ENCODE results near the gene SRGAP1. TPM values are rescaled to one million over a fixed set of nuclear protein-coding genes. Genes with fewer than 3 reads are reported as not detected.

The SRGAP1 gene
- total and polyA plus RNA-seq, 2 of the 8 experiments (the other 6 are each of a cell fraction or from before 2014, with no cell fraction given) = 3.2 to 7.3 TPM

DNA sequence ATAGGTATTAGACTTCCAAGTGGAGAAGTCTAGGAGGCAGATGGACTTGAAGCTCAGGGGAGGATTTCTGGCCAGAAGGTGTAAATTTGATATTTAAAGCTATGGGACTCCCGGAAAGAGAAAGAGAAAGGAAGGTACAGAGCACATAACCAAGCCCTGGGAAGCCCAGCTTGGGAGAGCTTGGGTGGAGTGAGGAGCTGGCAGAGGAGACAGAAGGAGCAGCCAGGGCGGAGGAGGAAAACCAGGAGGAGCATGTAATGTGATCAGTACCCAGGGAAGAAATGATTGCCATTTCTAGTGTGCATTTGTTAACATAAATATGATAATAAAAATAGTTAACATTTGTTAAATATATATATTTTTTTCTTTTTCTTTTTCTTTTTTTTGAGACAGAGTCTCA, 310.2 kb downstream of the SRGAP1 start:
- H3K4me1 ChIP-seq (replicated peaks in 1 of 4; ENCODE audit: control insufficient read depth in 3 of 4, insufficient read depth in 4 of 4, low read length in 3 of 4) = no peaks in the 10 kb centered on the region; a peak in 1 of 7 replicates
- no peak overlapping the region for H2BK20ac ChIP-seq (ENCODE audit: low read length)
- no peak overlapping the region for H2BK5ac ChIP-seq (ENCODE audit: low read depth, low read length)
- no peak overlapping the region for H3K14ac ChIP-seq (ENCODE audit: insufficient read length)
- no peaks in the 10 kb centered on the region for H3K36me3 ChIP-seq (ENCODE audit: control insufficient read depth in 2 of 4, insufficient read depth in 4 of 4, low read length in 3 of 4)
- H2AFZ ChIP-seq (ENCODE audit: low read length) = no peak overlapping the region
- H3K56ac ChIP-seq (replicated peaks; ENCODE audit: insufficient read length, low read depth, low read length) = no peak overlapping the region
- no peak for FAIRE-seq
- no peak overlapping the region for H4K5ac ChIP-seq (ENCODE audit: insufficient read length, low read depth, low read length)
- WGBS, 2 experiments (ENCODE audit: extremely low coverage in 1 of 2, insufficient coverage in 1 of 2, insufficient read length in 1 of 2, insufficient replicate concordance in 2 of 2, low coverage in 1 of 2, low lambda C conversion rate in 2 of 2, missing lambda C conversion rate in 1 of 2) = 93% methylated on average over 2 of the region's 2 CpGs; no CpG with 5 or more reads in 1 of the 2 experiments
- H3K9ac ChIP-seq (replicated peaks in 1 of 4; ENCODE audit: extremely low read depth in 1 of 4, low read depth in 3 of 4, low read length in 3 of 4) = no peak overlapping the region
- ChIA-PET POLR2A (ENCODE audit: partially characterized antibody) (no interaction called here), CTCF (ENCODE audit: partially characterized antibody) (interaction anchor here (2.3 kb wide), 1 partner anchor 27 kb away, joined by 5 read pairs; no protein-coding TSS in a partner anchor)
- H4K91ac ChIP-seq (replicated peaks; ENCODE audit: insufficient read length, low read length) = no peak overlapping the region
- H4K20me1 ChIP-seq (replicated peaks in 1 of 2; ENCODE audit: control insufficient read depth in 1 of 2, insufficient read depth in 2 of 2, low read length in 2 of 2) = no peaks in the 10 kb centered on the region
- H3K4ac ChIP-seq (replicated peaks; ENCODE audit: insufficient read length, low read depth, low read length) = no peak overlapping the region
- no peak overlapping the region for H3K23ac ChIP-seq (ENCODE audit: insufficient read length)
- DNase-seq (ENCODE audit: low read depth in 1 of 2, low spot score in 2 of 2) = no peak
- no peaks in the 10 kb centered on the region for H3K9me3 ChIP-seq (ENCODE audit: insufficient read depth in 2 of 2, low read depth in 1 of 2, low read length in 1 of 2)
- no peaks in the 10 kb centered on the region for H3K27me3 ChIP-seq (replicated peaks in 1 of 4; ENCODE audit: control insufficient read depth in 3 of 4, extremely low read depth in 1 of 4, insufficient read depth in 3 of 4, low read length in 3 of 4)
- no peak overlapping the region for H4K8ac ChIP-seq (ENCODE audit: extremely low read depth, insufficient read depth, low read length)
- no peak overlapping the region for H2BK12ac ChIP-seq (ENCODE audit: low read depth, low read length)
- no peak overlapping the region for H2AK5ac ChIP-seq (ENCODE audit: low read depth, low read length)
- no peak overlapping the region for H3K4me3 ChIP-seq (ENCODE audit: extremely low read depth in 1 of 4, insufficient read depth in 2 of 4, low read depth in 3 of 4, low read length in 4 of 4)
- no peaks in the 10 kb centered on the region for H3K23me2 ChIP-seq (ENCODE audit: low read depth, low read length)
- no peak overlapping the region for H3K18ac ChIP-seq (ENCODE audit: extremely low read depth, low read length)
- no peak for TF ChIP-seq TEAD4 (IDR thresholded peaks at IDR 0.05; ENCODE audit: low read depth, low read length)
- no peak for TF ChIP-seq POLR2A (IDR thresholded peaks at IDR 0.05; ENCODE audit: control extremely low read depth in 1 of 2, low read depth in 2 of 2, low read length in 2 of 2)
- no peak for TF ChIP-seq HDAC6 (IDR thresholded peaks at IDR 0.05; ENCODE audit: low read depth, low read length)
- no peak for TF ChIP-seq GABPA (IDR thresholded peaks at IDR 0.05; ENCODE audit: borderline replicate concordance, insufficient read depth, low read length)
- TF ChIP-seq NRF1 (IDR thresholded peaks at IDR 0.05; ENCODE audit: low read depth, low read length) = no peak
- TF ChIP-seq SP4 (IDR thresholded peaks at IDR 0.05; ENCODE audit: low read length) = no peak
- TF ChIP-seq CHD1 (IDR thresholded peaks at IDR 0.05; ENCODE audit: low read depth, low read length) = no peak
- TF ChIP-seq SP1 (IDR thresholded peaks at IDR 0.05; ENCODE audit: low read depth, low read length) = no peak
- no peak for TF ChIP-seq RXRA (IDR thresholded peaks at IDR 0.05; ENCODE audit: insufficient read depth, low read depth, low read length)
- TF ChIP-seq SRF (IDR thresholded peaks at IDR 0.05; ENCODE audit: low read depth, low read length) = no peak
- TF ChIP-seq BRCA1 (IDR thresholded peaks at IDR 0.05; ENCODE audit: low read depth, low read length) = no peak
- no peak for TF ChIP-seq RFX5 (IDR thresholded peaks at IDR 0.05; ENCODE audit: borderline replicate concordance, low read depth, low read length)
- TF ChIP-seq, protein P1, sequence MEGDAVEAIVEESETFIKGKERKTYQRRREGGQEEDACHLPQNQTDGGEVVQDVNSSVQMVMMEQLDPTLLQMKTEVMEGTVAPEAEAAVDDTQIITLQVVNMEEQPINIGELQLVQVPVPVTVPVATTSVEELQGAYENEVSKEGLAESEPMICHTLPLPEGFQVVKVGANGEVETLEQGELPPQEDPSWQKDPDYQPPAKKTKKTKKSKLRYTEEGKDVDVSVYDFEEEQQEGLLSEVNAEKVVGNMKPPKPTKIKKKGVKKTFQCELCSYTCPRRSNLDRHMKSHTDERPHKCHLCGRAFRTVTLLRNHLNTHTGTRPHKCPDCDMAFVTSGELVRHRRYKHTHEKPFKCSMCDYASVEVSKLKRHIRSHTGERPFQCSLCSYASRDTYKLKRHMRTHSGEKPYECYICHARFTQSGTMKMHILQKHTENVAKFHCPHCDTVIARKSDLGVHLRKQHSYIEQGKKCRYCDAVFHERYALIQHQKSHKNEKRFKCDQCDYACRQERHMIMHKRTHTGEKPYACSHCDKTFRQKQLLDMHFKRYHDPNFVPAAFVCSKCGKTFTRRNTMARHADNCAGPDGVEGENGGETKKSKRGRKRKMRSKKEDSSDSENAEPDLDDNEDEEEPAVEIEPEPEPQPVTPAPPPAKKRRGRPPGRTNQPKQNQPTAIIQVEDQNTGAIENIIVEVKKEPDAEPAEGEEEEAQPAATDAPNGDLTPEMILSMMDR (IDR thresholded peaks at IDR 0.05; ENCODE audit: control extremely low read depth in 1 of 3, insufficient read depth in 1 of 3, low read depth in 1 of 3, low read length in 3 of 3) = no peak
- no peak for TF ChIP-seq BCL11A (IDR thresholded peaks at IDR 0.05; ENCODE audit: low read depth in 2 of 2, low read length in 2 of 2)
- no peak overlapping the region for H2BK15ac ChIP-seq (ENCODE audit: low read length)
- H3K79me2 ChIP-seq (ENCODE audit: control insufficient read depth in 1 of 2, insufficient read depth in 2 of 2, low read length in 2 of 2) = no peaks in the 10 kb centered on the region
- H3K27ac ChIP-seq (ENCODE audit: low read depth, low read length) = no peak overlapping the region
- no peak overlapping the region for H2BK120ac ChIP-seq (replicated peaks; ENCODE audit: low read depth, low read length)
- no peak overlapping the region for H3K4me2 ChIP-seq (ENCODE audit: insufficient read depth in 1 of 2, low read depth in 2 of 2, low read length in 2 of 2)
- H3K79me1 ChIP-seq (ENCODE audit: low read depth, low read length) = no peaks in the 10 kb centered on the region
